Transverse colon (tissue), 4 donors: ENCODE data around the gene POU3F3. TPM values are rescaled to one million over a fixed set of nuclear protein-coding genes. Genes with fewer than 3 reads are reported as not detected.

Experiments
- DNase-seq: peaks from one replicate; pipeline ENCODE4 v3.0.0-alpha.2; 2019
- H3K27ac ChIP-seq, 4 donors: fragments of 200-600 bp; sonication (generic); 2 replicates each; pipeline ENCODE4 v1.5.1; 2016 to 2018; ENCODE audit warnings: inconsistent platforms in 4 of 4
- H3K27me3 ChIP-seq: fragments of 200-600 bp; sonication (generic); 2 replicates; pipeline ENCODE4 v1.5.1; 2017; ENCODE audit warnings: inconsistent platforms
- H3K36me3 ChIP-seq, 4 donors: fragments of 200-600 bp; sonication (generic); 2 replicates each; pipeline ENCODE4 v1.5.1; 2017 to 2019; ENCODE audit warnings: inconsistent platforms in 4 of 4
- H3K4me1 ChIP-seq, 4 donors: fragments of 200-600 bp; sonication (generic); 2 replicates each; pipeline ENCODE4 v1.5.1; 2017 to 2020; ENCODE audit warnings: inconsistent platforms in 4 of 4
- H3K4me3 ChIP-seq, 4 donors: fragments of 200-600 bp; sonication (generic); 1 replicate in 1 of 4; 2 replicates in 3 of 4; pipeline versions ENCODE4 v1.5.1 to v1.6.1; 2017 to 2019; ENCODE audit warnings: inconsistent platforms in 4 of 4
- H3K9me3 ChIP-seq, 2 donors: fragments of 200-600 bp; sonication (generic); 2 replicates each; pipeline ENCODE4 v1.5.1; 2017 to 2019; ENCODE audit warnings: inconsistent platforms in 2 of 2
- EP300 ChIP-seq: sonication (generic); formaldehyde crosslinking; IDR thresholded peaks from one replicate; pipeline ENCODE4 v1.6.1; 2017; ENCODE audit warnings: antibody characterized with exemption, low read depth
- POLR2A ChIP-seq: fragments of 450-650 bp; IDR thresholded peaks from one replicate; pipeline ENCODE4 v1.6.1; 2016; ENCODE audit warnings: antibody characterized with exemption, mild to moderate bottlenecking, moderate library complexity
- POLR2AphosphoS5 ChIP-seq, 3 donors: sonication (generic); formaldehyde crosslinking; IDR thresholded peaks; one replicate each; pipeline ENCODE4 v1.6.1; 2016; ENCODE audit warnings: antibody characterized with exemption in 3 of 3
- WGBS, 2 donors: methylation state at CpG; one replicate each; pipeline ENCODE4 v1.1.5; 2018; ENCODE audit warnings: low coverage in 1 of 2; 5-methylcytosine and 5-hydroxymethylcytosine counted together
- in situ Hi-C, 4 donors: fragments of 200-750 bp; cut with MboI; loops; one replicate each; pipeline versions ENCODE4 v1.15.0 to v1.15.1; 2017; ENCODE audit warnings: low sequenced_read_pairs in 3 of 4, low pct_ligation_motif_present in 1 of 4, low pct_unique_long_range_greater_than_20kb in 1 of 4
- intact Hi-C: fragments of 100-400 bp; cut with DNase I; formaldehyde crosslinking; loops from one replicate; pipeline ENCODE4 v1.15.1; 2023; ENCODE audit warnings: low total_unique reads
- total RNA-seq, 4 donors: library from RNA; depleted of rRNA; stranded (reverse); fragments of >200 nt; gene quantifications; one replicate each; pipeline ENCODE4 v1.1.0, GENCODE V29; 2016
- TF ChIP-seq, protein P1 (sequence below), 5 experiments: fragments of 200-600 bp in 3 of 5; fragments of 450-650 bp in 2 of 5; sonication (generic) in 3 of 5; IDR thresholded peaks; 1 replicate in 2 of 5; 2 replicates in 3 of 5; pipeline ENCODE4 v1.5.1; 2016 to 2017; ENCODE audit warnings: antibody characterized with exemption in 5 of 5, inconsistent platforms in 3 of 5, mild to moderate bottlenecking in 2 of 5, moderate library complexity in 1 of 5

POU3F3 gene
- total RNA-seq, 4 donors from 2014 or later, result 0.14 to 0.32 TPM; not detected in 2

DNA sequence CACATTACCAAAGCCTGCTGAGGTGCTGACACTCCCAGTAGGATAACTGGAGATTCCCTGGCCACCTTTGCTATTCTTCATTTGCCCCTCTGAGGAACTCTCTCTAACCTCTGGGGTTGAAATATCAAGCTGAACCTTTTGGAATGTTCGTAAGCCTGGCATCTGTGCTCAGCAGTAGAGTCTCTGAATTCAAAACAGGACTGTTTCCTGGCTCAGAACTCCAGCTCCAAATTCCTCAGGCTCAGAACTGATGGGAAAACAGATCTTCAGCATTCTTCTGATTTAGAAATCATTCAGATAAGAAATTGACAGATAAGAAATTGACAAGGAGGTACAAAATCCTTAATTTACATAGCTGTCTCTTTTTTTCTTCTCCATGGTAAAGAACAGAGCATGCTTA, 22.2 kb upstream of the POU3F3 start:
- 81% methylated on average over 1 of the region's 1 CpG; no CpG with 5 or more reads in 1 of the 2 donors for WGBS, 2 donors

DNA sequence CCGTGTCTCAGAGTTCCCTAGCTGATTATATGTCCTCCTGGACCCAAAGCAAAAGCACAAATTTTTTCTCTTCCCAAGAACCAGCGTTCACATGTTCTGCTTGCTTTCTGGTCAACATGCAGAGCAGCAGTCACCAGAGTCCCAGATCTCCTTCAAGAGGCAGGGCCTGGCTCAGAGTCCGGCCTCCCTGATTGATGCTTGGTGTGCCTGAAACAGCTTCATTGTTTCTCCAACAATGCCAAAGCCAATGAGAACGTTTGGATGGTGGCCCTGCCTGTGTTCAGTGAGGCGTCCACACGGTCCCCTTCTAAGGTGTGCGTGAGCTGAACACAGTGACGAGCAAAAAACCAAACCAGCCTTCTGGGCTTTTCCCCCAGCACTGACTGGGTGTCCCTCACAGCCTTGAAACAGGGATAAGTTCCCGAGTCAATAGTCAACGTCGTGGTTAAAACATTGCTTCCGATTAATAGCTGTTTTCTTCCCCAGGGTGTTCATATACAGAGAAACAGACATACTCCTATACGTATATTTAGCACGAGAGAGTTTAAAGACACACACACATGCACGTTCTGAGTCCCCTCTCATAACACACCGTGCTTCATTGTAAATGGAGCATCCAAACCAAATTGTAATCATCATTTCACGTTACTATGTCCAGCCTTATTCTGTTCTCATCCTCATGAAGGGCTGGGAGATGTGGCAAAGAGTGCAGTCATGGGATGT, 19.3 kb upstream of the POU3F3 start:
- in situ Hi-C loops (no loop called here), intact Hi-C loops (loop anchor here (5.0 to 10.0 kb wide), 2 partner anchors 1048 to 1720 kb away; no protein-coding TSS in a partner anchor)
- Histone ChIP-seq H3K4me1 (no peaks in the 10 kb centered on the region), H3K27ac (no peak overlapping the region), H3K9me3 (no peaks in the 10 kb centered on the region), H3K4me3 (no peak overlapping the region), H3K27me3 (peaks cover 32% of the 10 kb centered on the region), H3K36me3 (no peaks in the 10 kb centered on the region)
- TF ChIP-seq, protein P1, sequence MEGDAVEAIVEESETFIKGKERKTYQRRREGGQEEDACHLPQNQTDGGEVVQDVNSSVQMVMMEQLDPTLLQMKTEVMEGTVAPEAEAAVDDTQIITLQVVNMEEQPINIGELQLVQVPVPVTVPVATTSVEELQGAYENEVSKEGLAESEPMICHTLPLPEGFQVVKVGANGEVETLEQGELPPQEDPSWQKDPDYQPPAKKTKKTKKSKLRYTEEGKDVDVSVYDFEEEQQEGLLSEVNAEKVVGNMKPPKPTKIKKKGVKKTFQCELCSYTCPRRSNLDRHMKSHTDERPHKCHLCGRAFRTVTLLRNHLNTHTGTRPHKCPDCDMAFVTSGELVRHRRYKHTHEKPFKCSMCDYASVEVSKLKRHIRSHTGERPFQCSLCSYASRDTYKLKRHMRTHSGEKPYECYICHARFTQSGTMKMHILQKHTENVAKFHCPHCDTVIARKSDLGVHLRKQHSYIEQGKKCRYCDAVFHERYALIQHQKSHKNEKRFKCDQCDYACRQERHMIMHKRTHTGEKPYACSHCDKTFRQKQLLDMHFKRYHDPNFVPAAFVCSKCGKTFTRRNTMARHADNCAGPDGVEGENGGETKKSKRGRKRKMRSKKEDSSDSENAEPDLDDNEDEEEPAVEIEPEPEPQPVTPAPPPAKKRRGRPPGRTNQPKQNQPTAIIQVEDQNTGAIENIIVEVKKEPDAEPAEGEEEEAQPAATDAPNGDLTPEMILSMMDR (IDR thresholded peaks at IDR 0.05), result no peak
- no peak for TF ChIP-seq POLR2AphosphoS5 (IDR thresholded peaks at IDR 0.05)
- no peak for TF ChIP-seq POLR2A
- TF ChIP-seq EP300, result no peak
- WGBS, 2 donors, result 85 to 87% methylated on average over 6 to 17 of the region's 17 CpGs
- no peak for DNase-seq

More for the DNA sequence above, 22.2 kb upstream of the POU3F3 start:
- no peak overlapping the region for H3K4me3 ChIP-seq
- no peak for TF ChIP-seq POLR2A
- TF ChIP-seq EP300, result no peak
- TF ChIP-seq, protein P1 (IDR thresholded peaks at IDR 0.05), result no peak
- no peak for TF ChIP-seq POLR2AphosphoS5 (IDR thresholded peaks at IDR 0.05)
- peaks cover 13% of the 10 kb centered on the region for H3K27me3 ChIP-seq
- no peaks in the 10 kb centered on the region for H3K36me3 ChIP-seq
- intact Hi-C loops (loop anchor here (5.0 to 10.0 kb wide), 2 partner anchors 1051 to 1717 kb away; no protein-coding TSS in a partner anchor), in situ Hi-C loops (no loop called here)
- H3K27ac ChIP-seq, result no peak overlapping the region
- H3K9me3 ChIP-seq, result no peaks in the 10 kb centered on the region
- H3K4me1 ChIP-seq, result no peaks in the 10 kb centered on the region
- no peak for DNase-seq

DNA sequence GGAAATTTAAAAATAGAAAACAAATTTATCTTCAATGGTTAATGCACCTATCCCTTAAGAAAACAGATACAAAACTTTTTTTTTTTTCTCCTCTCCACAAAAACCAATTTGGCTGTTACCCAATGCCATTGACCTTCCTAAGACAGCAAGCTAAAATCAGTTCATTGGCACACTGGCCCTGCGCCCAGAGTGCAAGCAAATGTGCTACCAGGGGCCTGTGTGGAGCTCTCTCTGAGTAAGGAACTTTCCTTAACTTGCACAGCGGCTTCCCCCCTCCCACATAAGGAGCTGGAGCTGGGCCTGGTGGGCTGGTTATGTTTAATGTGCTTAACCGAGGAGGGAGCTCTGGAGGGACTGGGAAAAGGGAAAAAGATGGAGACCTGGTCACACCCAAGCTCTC, 17.6 kb upstream of the POU3F3 start:
- Histone ChIP-seq H3K27ac (no peak overlapping the region), H3K36me3 (no peaks in the 10 kb centered on the region), H3K9me3 (no peaks in the 10 kb centered on the region), H3K4me1 (no peaks in the 10 kb centered on the region), H3K4me3 (no peak overlapping the region), H3K27me3 (peaks cover 45% of the 10 kb centered on the region)
- TF ChIP-seq, protein P1 (IDR thresholded peaks at IDR 0.05), result no peak
- TF ChIP-seq EP300 (no peak), POLR2AphosphoS5 (IDR thresholded peaks at IDR 0.05) (no peak), POLR2A (no peak)
- WGBS, 2 donors, result 72 to 79% methylated on average over 3 of the region's 3 CpGs
- in situ Hi-C loops (no loop called here), intact Hi-C loops (loop anchor here (10.0 kb wide), 1 partner anchor 1721 kb away; no protein-coding TSS in a partner anchor)
- DNase-seq, result no peak

DNA sequence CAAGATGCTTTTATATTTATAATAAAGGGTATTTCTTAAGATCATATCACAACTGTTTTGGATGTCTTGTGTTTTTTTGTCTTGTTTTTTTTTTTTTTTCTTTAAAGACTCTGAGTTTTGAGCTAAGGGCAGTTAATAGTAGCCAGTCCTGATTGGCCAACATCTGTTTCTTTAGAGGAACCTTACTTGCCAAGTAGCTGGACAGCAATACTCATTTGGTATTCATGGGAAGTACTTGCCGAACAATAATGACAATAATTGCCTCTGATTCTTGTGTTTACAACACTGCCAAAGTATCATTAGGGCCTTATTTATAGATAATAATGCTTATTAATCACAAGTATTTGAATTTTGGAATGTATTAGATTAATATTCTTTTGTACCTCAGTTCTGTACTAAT, 17.1 kb upstream of the POU3F3 start:
- 85 to 86% methylated on average over 1 of the region's 1 CpG for WGBS, 2 donors
- Histone ChIP-seq H3K4me1 (no peaks in the 10 kb centered on the region), H3K27ac (no peak overlapping the region)

More for the DNA sequence above, 17.1 kb upstream of the POU3F3 start:
- H3K9me3 ChIP-seq, result no peaks in the 10 kb centered on the region
- H3K4me3 ChIP-seq, result no peak overlapping the region
- in situ Hi-C loops, result no loop called here
- intact Hi-C loops, result loop anchor here (10.0 kb wide), 1 partner anchor 1722 kb away; no protein-coding TSS in a partner anchor
- peaks cover 48% of the 10 kb centered on the region for H3K27me3 ChIP-seq
- no peak for DNase-seq
- TF ChIP-seq, protein P1 (IDR thresholded peaks at IDR 0.05), result no peak
- TF ChIP-seq EP300 (no peak), POLR2AphosphoS5 (IDR thresholded peaks at IDR 0.05) (no peak), POLR2A (no peak)
- H3K36me3 ChIP-seq, result no peaks in the 10 kb centered on the region
